ENCODE data around the gene MYO3B. TPM values are rescaled to one million over a fixed set of nuclear protein-coding genes. Genes with fewer than 3 reads are reported as not detected.
A peak's percentile ranks its signal among the peaks of the same experiment; 100 is the strongest.

MYO3B gene
- total RNA-seq, 1 donor from 2014 or later: 27.3 TPM

- Histone ChIP-seq H3K36me3 (no peaks in the 10 kb centered on the region), H3K27me3 (no peaks in the 10 kb centered on the region), H3K9ac (no peak overlapping the region), H2AFZ (replicated peaks) (no peak overlapping the region), H3K9me3 (ENCODE audit: low read depth) (no peaks in the 10 kb centered on the region), H3K4me3 (no peak overlapping the region), H4K20me1 (ENCODE audit: low read depth) (no peaks in the 10 kb centered on the region), H3K79me2 (ENCODE audit: low read depth) (no peaks in the 10 kb centered on the region), H3K27ac (no peak overlapping the region), H3K4me2 (no peak overlapping the region), H3K4me1 (peaks cover 10% of the 10 kb centered on the region), H3F3A (ENCODE audit: low read depth) (no peaks in the 10 kb centered on the region)
- H3K9me3 Mint-ChIP-seq: no peaks in the 10 kb centered on the region
- H3K4me3 Mint-ChIP-seq: no peak overlapping the region
- H3K4me1 Mint-ChIP-seq: peaks cover 22% of the 10 kb centered on the region
- TF ChIP-seq EZH2 (IDR thresholded peaks at IDR 0.05) (no peak), EZH2phosphoT487 (IDR thresholded peaks at IDR 0.05) (no peak)
- TF ChIP-seq, protein P1, sequence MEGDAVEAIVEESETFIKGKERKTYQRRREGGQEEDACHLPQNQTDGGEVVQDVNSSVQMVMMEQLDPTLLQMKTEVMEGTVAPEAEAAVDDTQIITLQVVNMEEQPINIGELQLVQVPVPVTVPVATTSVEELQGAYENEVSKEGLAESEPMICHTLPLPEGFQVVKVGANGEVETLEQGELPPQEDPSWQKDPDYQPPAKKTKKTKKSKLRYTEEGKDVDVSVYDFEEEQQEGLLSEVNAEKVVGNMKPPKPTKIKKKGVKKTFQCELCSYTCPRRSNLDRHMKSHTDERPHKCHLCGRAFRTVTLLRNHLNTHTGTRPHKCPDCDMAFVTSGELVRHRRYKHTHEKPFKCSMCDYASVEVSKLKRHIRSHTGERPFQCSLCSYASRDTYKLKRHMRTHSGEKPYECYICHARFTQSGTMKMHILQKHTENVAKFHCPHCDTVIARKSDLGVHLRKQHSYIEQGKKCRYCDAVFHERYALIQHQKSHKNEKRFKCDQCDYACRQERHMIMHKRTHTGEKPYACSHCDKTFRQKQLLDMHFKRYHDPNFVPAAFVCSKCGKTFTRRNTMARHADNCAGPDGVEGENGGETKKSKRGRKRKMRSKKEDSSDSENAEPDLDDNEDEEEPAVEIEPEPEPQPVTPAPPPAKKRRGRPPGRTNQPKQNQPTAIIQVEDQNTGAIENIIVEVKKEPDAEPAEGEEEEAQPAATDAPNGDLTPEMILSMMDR (IDR thresholded peaks at IDR 0.05): no peak
- no peak for DNase-seq (ENCODE audit: low spot score)
- no peaks in the 10 kb centered on the region for H3K36me3 Mint-ChIP-seq
- peak overlapping the region; percentile 69 for H3K27ac Mint-ChIP-seq
- peaks cover 3% of the 10 kb centered on the region for H3K27me3 Mint-ChIP-seq (ENCODE audit: insufficient read depth, low read depth)
These were observed 34.8 kb upstream of the MYO3B start for GRCh38 chr2:170143045-170143717.

- Mint-ChIP-seq H3K9me3 (peaks cover 2% of the 10 kb centered on the region), H3K4me1 (peaks cover 22% of the 10 kb centered on the region), H3K27me3 (ENCODE audit: insufficient read depth, low read depth) (peaks cover 3% of the 10 kb centered on the region), H3K4me3 (no peak overlapping the region), H3K27ac (no peak overlapping the region), H3K36me3 (no peaks in the 10 kb centered on the region)
- H3K27me3 ChIP-seq: no peaks in the 10 kb centered on the region
- H3K9me3 ChIP-seq (ENCODE audit: low read depth): no peaks in the 10 kb centered on the region
- H2AFZ ChIP-seq (replicated peaks): peak overlapping the region; percentile 52
- no peaks in the 10 kb centered on the region for H3K36me3 ChIP-seq
- no peak overlapping the region for H3K9ac ChIP-seq
- no peak for DNase-seq (ENCODE audit: low spot score)
- no peaks in the 10 kb centered on the region for H3K79me2 ChIP-seq (ENCODE audit: low read depth)
- no peak overlapping the region for H3K4me3 ChIP-seq
- H3K27ac ChIP-seq: no peak overlapping the region
- TF ChIP-seq EZH2phosphoT487 (IDR thresholded peaks at IDR 0.05): no peak
- no peak for TF ChIP-seq EZH2 (IDR thresholded peaks at IDR 0.05)
- TF ChIP-seq, protein P1 (IDR thresholded peaks at IDR 0.05): no peak
- H3K4me1 ChIP-seq: peaks cover 10% of the 10 kb centered on the region
- no peaks in the 10 kb centered on the region for H4K20me1 ChIP-seq (ENCODE audit: low read depth)
- H3F3A ChIP-seq (ENCODE audit: low read depth): no peaks in the 10 kb centered on the region
- no peak overlapping the region for H3K4me2 ChIP-seq
These were observed 33.2 kb upstream of the MYO3B start for GRCh38 chr2:170144761-170145160.

- Histone ChIP-seq H3K36me3 (no peaks in the 10 kb centered on the region), H3K4me3 (no peak overlapping the region), H3K4me2 (no peak overlapping the region), H3K9me3 (ENCODE audit: low read depth) (no peaks in the 10 kb centered on the region), H3K9ac (no peak overlapping the region), H2AFZ (replicated peaks) (no peak overlapping the region), H3K27me3 (no peaks in the 10 kb centered on the region), H3F3A (ENCODE audit: low read depth) (no peaks in the 10 kb centered on the region), H3K4me1 (peaks cover 10% of the 10 kb centered on the region), H4K20me1 (ENCODE audit: low read depth) (no peaks in the 10 kb centered on the region), H3K27ac (no peak overlapping the region), H3K79me2 (ENCODE audit: low read depth) (no peaks in the 10 kb centered on the region)
- Mint-ChIP-seq H3K4me3 (no peak overlapping the region), H3K36me3 (no peaks in the 10 kb centered on the region), H3K27ac (no peak overlapping the region), H3K27me3 (ENCODE audit: insufficient read depth, low read depth) (peaks cover 3% of the 10 kb centered on the region), H3K4me1 (peaks cover 22% of the 10 kb centered on the region), H3K9me3 (peaks cover 2% of the 10 kb centered on the region)
- no peak for DNase-seq (ENCODE audit: low spot score)
- TF ChIP-seq EZH2 (IDR thresholded peaks at IDR 0.05) (no peak), EZH2phosphoT487 (IDR thresholded peaks at IDR 0.05) (no peak)
- TF ChIP-seq, protein P1 (IDR thresholded peaks at IDR 0.05): no peak
These were observed 32.8 kb upstream of the MYO3B start for GRCh38 chr2:170145191-170145590.
